Spleen (tissue), 11 donors: ENCODE data around the gene AAGAB. TPM values are rescaled to one million over a fixed set of nuclear protein-coding genes. Genes with fewer than 3 reads are reported as not detected.
A peak's percentile ranks its signal among the peaks of the same experiment; 100 is the strongest.

Experiments used
- DNase-seq: peaks from one replicate; pipeline ENCODE4 v3.0.0-alpha.2; 2020
- H3K27ac ChIP-seq, 8 donors: fragments of 200-600 bp; sonication (generic) in 7 of 8; 1 replicate in 4 of 8; 2 replicates in 4 of 8; pipeline versions ENCODE4 v1.5.0 to v1.8.0; 2016 to 2021; ENCODE audit warnings: inconsistent platforms in 4 of 8, mild to moderate bottlenecking in 4 of 8, moderate library complexity in 1 of 8
- H3K27me3 ChIP-seq, 7 donors: fragments of 200-600 bp; sonication (generic) in 6 of 7; replicated peaks in 1 of 7; 1 replicate in 4 of 7; 2 replicates in 3 of 7; pipeline versions ENCODE4 v1.5.0 to v1.8.0; 2016 to 2021; ENCODE audit warnings: inconsistent platforms in 3 of 7, mild to moderate bottlenecking in 1 of 7
- H3K36me3 ChIP-seq, 6 donors: fragments of 200-600 bp; sonication (generic) in 5 of 6; 1 replicate in 4 of 6; 2 replicates in 2 of 6; pipeline versions ENCODE4 v1.5.0 to v1.8.0; 2016 to 2021; ENCODE audit warnings: inconsistent platforms in 2 of 6
- H3K4me1 ChIP-seq, 6 donors: fragments of 200-600 bp; sonication (generic) in 5 of 6; 1 replicate in 3 of 6; 2 replicates in 3 of 6; pipeline versions ENCODE4 v1.5.0 to v1.8.0; 2016 to 2021; ENCODE audit warnings: inconsistent platforms in 3 of 6
- H3K4me3 ChIP-seq, 8 donors: fragments of 200-600 bp; sonication (generic) in 7 of 8; 1 replicate in 4 of 8; 2 replicates in 4 of 8; pipeline versions ENCODE4 v1.5.0 to v1.8.0; 2016 to 2021; ENCODE audit warnings: inconsistent platforms in 4 of 8, mild to moderate bottlenecking in 4 of 8, moderate library complexity in 2 of 8
- H3K9me3 ChIP-seq, 8 donors: fragments of 200-600 bp; sonication (generic) in 7 of 8; 1 replicate in 4 of 8; 2 replicates in 4 of 8; pipeline versions ENCODE4 v1.5.0 to v1.8.0; 2016 to 2021; ENCODE audit warnings: inconsistent platforms in 4 of 8
- POLR2A ChIP-seq, 3 donors: fragments of 450-650 bp; IDR thresholded peaks; one replicate each; pipeline ENCODE4 v1.5.1; 2017; ENCODE audit warnings: antibody characterized with exemption in 3 of 3, mild to moderate bottlenecking in 1 of 3
- POLR2AphosphoS5 ChIP-seq, 3 donors: sonication (generic); formaldehyde crosslinking; IDR thresholded peaks; one replicate each; pipeline ENCODE4 v1.5.1; 2017; ENCODE audit warnings: antibody characterized with exemption in 3 of 3
- WGBS, 5 donors: extraction: QIAGEN DNeasy Blood & Tissue Kit in 3 of 5; methylation state at CpG; one replicate each; pipeline versions ENCODE4 v1.1.5 to v1.1.7; 2013 to 2018; 5-methylcytosine and 5-hydroxymethylcytosine counted together
- intact Hi-C: fragments of 100-400 bp; cut with DNase I; formaldehyde crosslinking; loops from one replicate; pipeline ENCODE4 v1.15.0; 2023; ENCODE audit warnings: low total_unique reads
- polyA plus RNA-seq, 3 donors: library from polyadenylated mRNA; stranded (reverse); fragments of 200-250 nt; gene quantifications; one replicate each; pipeline ENCODE4 v1.2.1, GENCODE V29; 2013
- total RNA-seq, 7 donors: library from RNA; depleted of rRNA in 3 of 7; stranded (reverse); fragments of >200 nt in 3 of 7; fragmentation: NEBNext Ultra II Directional in 4 of 7; extraction: Animal tissue kit (Norgen Biotek cat#: 25700) in 4 of 7; gene quantifications; one replicate each; pipeline versions ENCODE4 v1.1.0 to v1.2.1, GENCODE V29; 2016 to 2021
- TF ChIP-seq, protein P1 (sequence below), 11 experiments: fragments of 200-600 bp in 7 of 11; fragments of 450-650 bp in 4 of 11; sonication (generic) in 4 of 11; IDR thresholded peaks in 8 of 11; conservative IDR thresholded peaks in 3 of 11; 1 replicate in 7 of 11; 2 replicates in 4 of 11; pipeline versions ENCODE4 v1.4.0 to v1.8.0; 2016 to 2021; ENCODE audit warnings: antibody characterized with exemption in 11 of 11, inconsistent platforms in 4 of 11, mild to moderate bottlenecking in 1 of 11
- donor health status: healthy with polysubstance abuse.
- donor health status: DM: no; HTN: no; CAD: no; lungs with moderate emphysema.
- donor health status: DM: no; HTN: no; CAD: no.
- donor health status: Bipolar disorder and iron deficiency.
- donor health status: healthy.
- donor health status: DM: no; HTN: no; CAD: no.
- donor health status: DM: yes; HTN: yes; CAD: no.

Gene AAGAB
- total and polyA plus RNA-seq, 10 donors = 13.2 to 39.3 (median 24.5) TPM

DNA sequence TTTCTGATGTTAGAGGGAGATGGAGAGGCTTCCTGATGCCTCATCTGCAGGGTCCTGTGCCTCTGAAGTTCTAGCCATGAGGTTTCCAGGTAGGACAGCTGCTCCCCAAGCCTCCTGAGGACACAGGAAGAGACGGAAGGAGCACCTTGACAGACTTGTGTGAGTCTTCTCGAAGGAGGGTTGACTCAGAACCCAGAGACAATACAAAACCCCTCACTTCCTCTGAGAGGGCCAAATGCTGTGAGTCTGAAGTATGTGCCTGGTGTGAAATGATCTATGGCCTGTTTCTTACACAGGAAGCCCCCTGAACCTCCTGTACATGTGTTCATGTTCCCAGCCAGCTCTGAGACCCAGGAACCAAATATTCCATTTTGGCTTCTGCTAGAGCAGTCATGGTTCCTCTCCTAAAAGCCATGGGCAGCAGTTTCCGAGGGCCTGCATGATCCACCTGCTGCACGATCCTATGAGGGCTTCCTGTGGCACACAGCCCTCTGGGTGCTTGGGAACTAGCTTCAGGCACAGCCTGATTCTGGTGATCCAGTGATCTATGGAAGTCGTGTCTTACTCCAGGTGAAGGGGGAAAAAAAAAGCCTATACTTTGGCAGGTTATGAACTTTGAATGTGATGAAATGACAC, 62.2 kb downstream of the AAGAB start:
- WGBS, 5 donors = 84 to 86% (median 84%) methylated on average over 5 of the region's 5 CpGs
- Histone ChIP-seq H3K27me3 (no peaks in the 10 kb centered on the region), H3K4me1 (no peaks in the 10 kb centered on the region), H3K9me3 (no peaks in the 10 kb centered on the region), H3K4me3 (no peak overlapping the region), H3K36me3 (peaks cover 6 to 86% (median 59%) of the 10 kb centered on the region in 6 donors), H3K27ac (peak overlapping the region in 1 of 8 donors; percentile 21)
- no peak for TF ChIP-seq POLR2A (IDR thresholded peaks at IDR 0.05)
- TF ChIP-seq POLR2AphosphoS5 (IDR thresholded peaks at IDR 0.05) = peak in 1 of 3 donors; percentile 29
- DNase-seq = no peak
- intact Hi-C loops = no loop called here

- WGBS, 5 donors = 91 to 95% (median 92%) methylated on average over 11 of the region's 11 CpGs
- Histone ChIP-seq H3K9me3 (no peaks in the 10 kb centered on the region), H3K27ac (no peak overlapping the region), H3K4me3 (no peak overlapping the region), H3K4me1 (peaks cover 0 to 10% (median 7%) of the 10 kb centered on the region in 6 donors), H3K27me3 (no peaks in the 10 kb centered on the region), H3K36me3 (peaks cover 6 to 99% (median 67%) of the 10 kb centered on the region in 6 donors)
- DNase-seq = no peak
- no peak for TF ChIP-seq POLR2AphosphoS5 (IDR thresholded peaks at IDR 0.05)
- TF ChIP-seq, protein P1, sequence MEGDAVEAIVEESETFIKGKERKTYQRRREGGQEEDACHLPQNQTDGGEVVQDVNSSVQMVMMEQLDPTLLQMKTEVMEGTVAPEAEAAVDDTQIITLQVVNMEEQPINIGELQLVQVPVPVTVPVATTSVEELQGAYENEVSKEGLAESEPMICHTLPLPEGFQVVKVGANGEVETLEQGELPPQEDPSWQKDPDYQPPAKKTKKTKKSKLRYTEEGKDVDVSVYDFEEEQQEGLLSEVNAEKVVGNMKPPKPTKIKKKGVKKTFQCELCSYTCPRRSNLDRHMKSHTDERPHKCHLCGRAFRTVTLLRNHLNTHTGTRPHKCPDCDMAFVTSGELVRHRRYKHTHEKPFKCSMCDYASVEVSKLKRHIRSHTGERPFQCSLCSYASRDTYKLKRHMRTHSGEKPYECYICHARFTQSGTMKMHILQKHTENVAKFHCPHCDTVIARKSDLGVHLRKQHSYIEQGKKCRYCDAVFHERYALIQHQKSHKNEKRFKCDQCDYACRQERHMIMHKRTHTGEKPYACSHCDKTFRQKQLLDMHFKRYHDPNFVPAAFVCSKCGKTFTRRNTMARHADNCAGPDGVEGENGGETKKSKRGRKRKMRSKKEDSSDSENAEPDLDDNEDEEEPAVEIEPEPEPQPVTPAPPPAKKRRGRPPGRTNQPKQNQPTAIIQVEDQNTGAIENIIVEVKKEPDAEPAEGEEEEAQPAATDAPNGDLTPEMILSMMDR (IDR thresholded peaks at IDR 0.05 in 8 of 11, conservative IDR thresholded peaks at IDR 0.05 in 3 of 11) = no peak
- TF ChIP-seq POLR2A (IDR thresholded peaks at IDR 0.05) = no peak
- intact Hi-C loops = no loop called here
These were observed 63.6 kb downstream of the AAGAB start for GRCh38 chr15:67190813-67191212.

- H3K9me3 ChIP-seq = no peaks in the 10 kb centered on the region
- no peaks in the 10 kb centered on the region for H3K27me3 ChIP-seq
- no peak overlapping the region for H3K27ac ChIP-seq
- DNase-seq = no peak
- peaks cover 6 to 99% (median 69%) of the 10 kb centered on the region in 6 donors for H3K36me3 ChIP-seq
- H3K4me1 ChIP-seq = peaks cover 0 to 15% (median 10%) of the 10 kb centered on the region in 6 donors
- intact Hi-C loops = no loop called here
- WGBS, 5 donors = 82 to 97% (median 94%) methylated on average over 2 of the region's 2 CpGs
- H3K4me3 ChIP-seq = no peak overlapping the region
- TF ChIP-seq POLR2AphosphoS5 (IDR thresholded peaks at IDR 0.05) = no peak
- TF ChIP-seq, protein P1 (IDR thresholded peaks at IDR 0.05 in 8 of 11, conservative IDR thresholded peaks at IDR 0.05 in 3 of 11) = no peak
These were observed 64.1 kb downstream of the AAGAB start for GRCh38 chr15:67190326-67190725.

DNA sequence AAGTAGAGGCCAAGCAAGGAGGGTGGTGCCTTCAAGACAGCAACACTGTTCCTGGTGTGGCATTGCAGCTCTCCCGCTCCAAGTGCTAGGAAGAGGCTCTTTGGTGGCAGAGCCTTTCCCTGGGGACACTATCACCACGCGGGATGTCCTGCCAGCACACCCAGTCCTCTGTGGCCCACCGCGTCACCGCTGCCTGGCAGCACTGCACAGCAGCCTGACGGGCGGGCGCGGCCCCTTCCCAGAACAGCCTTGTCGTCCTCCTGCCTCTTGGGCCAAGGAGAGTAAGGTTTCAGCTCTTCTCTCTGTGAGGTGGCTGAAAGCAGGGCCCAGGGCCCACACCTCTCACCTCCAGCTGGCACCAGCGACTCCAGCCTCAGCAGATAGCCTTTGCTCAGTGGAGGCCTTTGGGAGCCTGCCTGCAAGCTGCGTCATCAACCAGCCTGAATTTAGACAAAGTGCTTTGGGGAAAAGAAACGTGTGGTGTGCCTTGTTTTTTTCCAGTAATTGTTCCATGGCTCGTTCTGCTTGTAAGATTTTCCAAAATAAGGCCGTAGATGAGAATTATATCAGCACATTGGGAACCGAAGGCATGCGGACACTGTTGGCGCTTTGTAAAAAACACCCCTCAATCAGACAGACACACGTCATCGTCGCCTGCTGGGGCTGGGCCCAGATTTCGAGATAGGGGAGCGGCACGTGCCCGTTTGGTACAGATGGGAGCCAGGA, 65.0 kb downstream of the AAGAB start:
- TF ChIP-seq, protein P1 (IDR thresholded peaks at IDR 0.05 in 8 of 11, conservative IDR thresholded peaks at IDR 0.05 in 3 of 11) = no peak
- TF ChIP-seq POLR2AphosphoS5 (IDR thresholded peaks at IDR 0.05) = peak in 2 of 3 donors; percentile 18 to 52
- no peak for TF ChIP-seq POLR2A (IDR thresholded peaks at IDR 0.05)
- peak; percentile 63 for DNase-seq
- Histone ChIP-seq H3K4me1 (peaks cover 0 to 22% (median 13%) of the 10 kb centered on the region in 6 donors), H3K9me3 (no peaks in the 10 kb centered on the region), H3K27me3 (no peaks in the 10 kb centered on the region), H3K36me3 (peaks cover 6 to 99% (median 73%) of the 10 kb centered on the region in 6 donors), H3K4me3 (no peak overlapping the region), H3K27ac (no peak overlapping the region)
- 92 to 97% (median 96%) methylated on average over 26 of the region's 26 CpGs for WGBS, 5 donors
- intact Hi-C loops = no loop called here
